ENCODE measurements around the gene PTPRM.

Gene PTPRM

DNA sequence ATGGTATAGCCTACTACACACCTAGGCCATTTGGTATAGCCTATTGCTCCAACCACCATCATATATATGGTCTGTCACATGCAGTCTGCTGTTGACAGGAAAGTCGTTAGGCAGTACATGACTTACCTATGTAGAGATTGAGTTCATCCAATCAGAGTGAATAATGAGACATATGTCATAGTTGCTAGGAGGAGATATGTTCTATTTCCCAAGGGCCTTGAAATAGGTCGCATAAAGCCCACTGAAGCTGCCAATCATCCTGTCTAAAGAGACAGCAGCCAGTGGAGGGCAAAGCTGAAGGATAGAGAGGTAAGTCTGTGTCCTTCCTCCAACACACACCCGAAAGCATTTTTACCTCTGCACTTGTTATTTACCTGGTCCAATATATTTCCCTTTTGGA is 263.4 kb downstream of the PTPRM start:
- Histone ChIP-seq H3K4me1 (ENCODE audit: control insufficient read depth, insufficient read depth, low read length) (no peaks in the 10 kb centered on the region), H3K27ac (ENCODE audit: extremely low read depth, low read depth, low read length) (no peak overlapping the region), H3K9me3 (ENCODE audit: control insufficient read depth, insufficient read depth, low read depth, low read length) (no peaks in the 10 kb centered on the region), H3K36me3 (ENCODE audit: control insufficient read depth in 2 of 2, insufficient read depth in 1 of 2, low read length in 2 of 2) (no peaks in the 10 kb centered on the region), H3K4me3 (ENCODE audit: low read depth, low read length) (no peak overlapping the region)
- ChIA-PET CTCF (no interaction called here), POLR2A (no interaction called here)
- no peak for TF ChIP-seq ZNF585B (tag by site-specific recombination; IDR thresholded peaks at IDR 0.05)
- no peak for TF ChIP-seq ZNF670 (tag by site-specific recombination; IDR thresholded peaks at IDR 0.05; ENCODE audit: low read depth)
- TF ChIP-seq ZNF596 (tag by site-specific recombination; IDR thresholded peaks at IDR 0.05), result no peak
- no peak for TF ChIP-seq FEZF1 (tag by site-specific recombination; IDR thresholded peaks at IDR 0.05)
- TF ChIP-seq, protein P1, sequence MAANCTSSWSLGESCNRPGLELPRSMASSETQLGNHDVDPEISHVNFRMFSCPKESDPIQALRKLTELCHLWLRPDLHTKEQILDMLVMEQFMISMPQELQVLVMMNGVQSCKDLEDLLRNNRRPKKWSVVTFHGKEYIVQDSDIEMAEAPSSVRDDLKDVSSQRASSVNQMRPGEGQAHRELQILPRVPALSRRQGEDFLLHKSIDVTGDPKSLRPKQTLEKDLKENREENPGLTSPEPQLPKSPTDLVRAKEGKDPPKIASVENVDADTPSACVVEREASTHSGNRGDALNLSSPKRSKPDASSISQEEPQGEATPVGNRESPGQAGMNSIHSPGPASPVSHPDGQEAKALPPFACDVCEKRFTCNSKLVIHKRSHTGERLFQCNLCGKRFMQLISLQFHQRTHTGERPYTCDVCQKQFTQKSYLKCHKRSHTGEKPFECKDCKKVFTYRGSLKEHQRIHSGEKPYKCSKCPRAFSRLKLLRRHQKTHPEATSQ (tag by site-specific recombination; IDR thresholded peaks at IDR 0.05), result no peak
- no peak for TF ChIP-seq KLF9 (tag by site-specific recombination; IDR thresholded peaks at IDR 0.05; ENCODE audit: low read depth)
- TF ChIP-seq, protein P2, sequence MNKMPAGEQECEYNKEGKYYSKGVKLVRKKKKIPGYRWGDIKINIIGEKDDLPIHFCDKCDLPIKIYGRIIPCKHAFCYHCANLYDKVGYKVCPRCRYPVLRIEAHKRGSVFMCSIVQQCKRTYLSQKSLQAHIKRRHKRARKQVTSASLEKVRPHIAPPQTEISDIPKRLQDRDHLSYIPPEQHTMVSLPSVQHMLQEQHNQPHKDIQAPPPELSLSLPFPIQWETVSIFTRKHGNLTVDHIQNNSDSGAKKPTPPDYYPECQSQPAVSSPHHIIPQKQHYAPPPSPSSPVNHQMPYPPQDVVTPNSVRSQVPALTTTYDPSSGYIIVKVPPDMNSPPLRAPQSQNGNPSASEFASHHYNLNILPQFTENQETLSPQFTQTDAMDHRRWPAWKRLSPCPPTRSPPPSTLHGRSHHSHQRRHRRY (tag by site-specific recombination; IDR thresholded peaks at IDR 0.05), result no peak
- no peak for TF ChIP-seq HOXD13 (CRISPR knock-in tag; IDR thresholded peaks at IDR 0.05; ENCODE audit: borderline replicate concordance)
- no peak for TF ChIP-seq ZNF341 (tag by site-specific recombination; IDR thresholded peaks at IDR 0.05; ENCODE audit: low read depth)

DNA sequence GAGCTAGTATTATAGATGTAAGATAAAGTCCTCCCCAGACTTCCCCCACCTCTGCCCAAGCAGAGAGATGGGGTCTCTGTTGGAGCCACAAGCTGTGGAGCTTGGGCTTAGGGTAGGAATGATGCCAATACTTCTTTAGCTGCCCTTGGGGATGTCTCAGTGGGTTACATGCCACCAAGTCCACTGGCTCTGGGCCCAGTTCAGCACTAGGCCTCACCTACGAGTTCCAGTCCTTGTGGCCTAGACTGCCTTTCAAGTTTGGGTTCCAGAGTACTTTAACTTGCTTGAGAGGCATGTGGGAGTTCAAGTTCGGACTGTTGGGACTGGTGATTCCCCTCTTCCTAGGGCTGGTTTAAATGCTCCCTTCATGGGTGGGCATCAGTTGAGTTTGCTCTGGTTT is 272.4 kb downstream of the PTPRM start:
- no peaks in the 10 kb centered on the region for H3K9me3 ChIP-seq (ENCODE audit: control insufficient read depth, insufficient read depth, low read depth, low read length)
- no peak overlapping the region for H3K4me3 ChIP-seq (ENCODE audit: low read depth, low read length)
- no peaks in the 10 kb centered on the region for H3K4me1 ChIP-seq (ENCODE audit: control insufficient read depth, insufficient read depth, low read length)
- no peaks in the 10 kb centered on the region for H3K36me3 ChIP-seq (ENCODE audit: control insufficient read depth in 2 of 2, insufficient read depth in 1 of 2, low read length in 2 of 2)
- ChIA-PET POLR2A (no interaction called here), CTCF (no interaction called here)
- no peak overlapping the region for H3K27ac ChIP-seq (ENCODE audit: extremely low read depth, low read depth, low read length)
- TF ChIP-seq ZSCAN30 (tag by site-specific recombination; IDR thresholded peaks at IDR 0.05) (no peak), ZFP69B (tag by site-specific recombination; IDR thresholded peaks at IDR 0.05) (no peak), ZNF10 (tag by site-specific recombination; IDR thresholded peaks at IDR 0.05) (no peak), ZNF19 (tag by site-specific recombination; IDR thresholded peaks at IDR 0.05; ENCODE audit: low read depth) (no peak), ZNF623 (tag by site-specific recombination; IDR thresholded peaks at IDR 0.05) (no peak), ZNF24 (tag by site-specific recombination; IDR thresholded peaks at IDR 0.05) (no peak), ZNF169 (tag by site-specific recombination; IDR thresholded peaks at IDR 0.05) (no peak)
- TF ChIP-seq, protein P3, sequence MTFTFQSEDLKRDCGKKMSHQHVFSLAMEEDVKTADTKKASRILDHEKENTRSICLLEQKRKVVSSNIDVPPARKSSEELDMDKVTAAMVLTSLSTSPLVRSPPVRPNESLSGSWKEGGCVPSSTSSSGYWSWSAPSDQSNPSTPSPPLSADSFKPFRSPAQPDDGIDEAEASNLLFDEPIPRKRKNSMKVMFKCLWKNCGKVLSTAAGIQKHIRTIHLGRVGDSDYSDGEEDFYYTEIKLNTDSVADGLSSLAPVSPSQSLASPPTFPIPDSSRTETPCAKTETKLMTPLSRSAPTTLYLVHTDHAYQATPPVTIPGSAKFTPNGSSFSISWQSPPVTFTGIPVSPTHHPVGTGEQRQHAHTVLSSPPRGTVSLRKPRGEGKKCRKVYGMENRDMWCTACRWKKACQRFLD (tag by site-specific recombination; IDR thresholded peaks at IDR 0.05), result no peak
- TF ChIP-seq, protein P4, sequence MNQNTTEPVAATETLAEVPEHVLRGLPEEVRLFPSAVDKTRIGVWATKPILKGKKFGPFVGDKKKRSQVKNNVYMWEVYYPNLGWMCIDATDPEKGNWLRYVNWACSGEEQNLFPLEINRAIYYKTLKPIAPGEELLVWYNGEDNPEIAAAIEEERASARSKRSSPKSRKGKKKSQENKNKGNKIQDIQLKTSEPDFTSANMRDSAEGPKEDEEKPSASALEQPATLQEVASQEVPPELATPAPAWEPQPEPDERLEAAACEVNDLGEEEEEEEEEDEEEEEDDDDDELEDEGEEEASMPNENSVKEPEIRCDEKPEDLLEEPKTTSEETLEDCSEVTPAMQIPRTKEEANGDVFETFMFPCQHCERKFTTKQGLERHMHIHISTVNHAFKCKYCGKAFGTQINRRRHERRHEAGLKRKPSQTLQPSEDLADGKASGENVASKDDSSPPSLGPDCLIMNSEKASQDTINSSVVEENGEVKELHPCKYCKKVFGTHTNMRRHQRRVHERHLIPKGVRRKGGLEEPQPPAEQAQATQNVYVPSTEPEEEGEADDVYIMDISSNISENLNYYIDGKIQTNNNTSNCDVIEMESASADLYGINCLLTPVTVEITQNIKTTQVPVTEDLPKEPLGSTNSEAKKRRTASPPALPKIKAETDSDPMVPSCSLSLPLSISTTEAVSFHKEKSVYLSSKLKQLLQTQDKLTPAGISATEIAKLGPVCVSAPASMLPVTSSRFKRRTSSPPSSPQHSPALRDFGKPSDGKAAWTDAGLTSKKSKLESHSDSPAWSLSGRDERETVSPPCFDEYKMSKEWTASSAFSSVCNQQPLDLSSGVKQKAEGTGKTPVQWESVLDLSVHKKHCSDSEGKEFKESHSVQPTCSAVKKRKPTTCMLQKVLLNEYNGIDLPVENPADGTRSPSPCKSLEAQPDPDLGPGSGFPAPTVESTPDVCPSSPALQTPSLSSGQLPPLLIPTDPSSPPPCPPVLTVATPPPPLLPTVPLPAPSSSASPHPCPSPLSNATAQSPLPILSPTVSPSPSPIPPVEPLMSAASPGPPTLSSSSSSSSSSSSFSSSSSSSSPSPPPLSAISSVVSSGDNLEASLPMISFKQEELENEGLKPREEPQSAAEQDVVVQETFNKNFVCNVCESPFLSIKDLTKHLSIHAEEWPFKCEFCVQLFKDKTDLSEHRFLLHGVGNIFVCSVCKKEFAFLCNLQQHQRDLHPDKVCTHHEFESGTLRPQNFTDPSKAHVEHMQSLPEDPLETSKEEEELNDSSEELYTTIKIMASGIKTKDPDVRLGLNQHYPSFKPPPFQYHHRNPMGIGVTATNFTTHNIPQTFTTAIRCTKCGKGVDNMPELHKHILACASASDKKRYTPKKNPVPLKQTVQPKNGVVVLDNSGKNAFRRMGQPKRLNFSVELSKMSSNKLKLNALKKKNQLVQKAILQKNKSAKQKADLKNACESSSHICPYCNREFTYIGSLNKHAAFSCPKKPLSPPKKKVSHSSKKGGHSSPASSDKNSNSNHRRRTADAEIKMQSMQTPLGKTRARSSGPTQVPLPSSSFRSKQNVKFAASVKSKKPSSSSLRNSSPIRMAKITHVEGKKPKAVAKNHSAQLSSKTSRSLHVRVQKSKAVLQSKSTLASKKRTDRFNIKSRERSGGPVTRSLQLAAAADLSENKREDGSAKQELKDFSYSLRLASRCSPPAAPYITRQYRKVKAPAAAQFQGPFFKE (tag by site-specific recombination; IDR thresholded peaks at IDR 0.05; ENCODE audit: borderline replicate concordance), result no peak
- TF ChIP-seq, protein P5, sequence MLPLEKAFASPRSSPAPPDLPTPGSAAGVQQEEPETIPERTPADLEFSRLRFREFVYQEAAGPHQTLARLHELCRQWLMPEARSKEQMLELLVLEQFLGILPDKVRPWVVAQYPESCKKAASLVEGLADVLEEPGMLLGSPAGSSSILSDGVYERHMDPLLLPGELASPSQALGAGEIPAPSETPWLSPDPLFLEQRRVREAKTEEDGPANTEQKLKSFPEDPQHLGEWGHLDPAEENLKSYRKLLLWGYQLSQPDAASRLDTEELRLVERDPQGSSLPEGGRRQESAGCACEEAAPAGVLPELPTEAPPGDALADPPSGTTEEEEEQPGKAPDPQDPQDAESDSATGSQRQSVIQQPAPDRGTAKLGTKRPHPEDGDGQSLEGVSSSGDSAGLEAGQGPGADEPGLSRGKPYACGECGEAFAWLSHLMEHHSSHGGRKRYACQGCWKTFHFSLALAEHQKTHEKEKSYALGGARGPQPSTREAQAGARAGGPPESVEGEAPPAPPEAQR (tag by site-specific recombination; IDR thresholded peaks at IDR 0.05), result no peak
- TF ChIP-seq, protein P6, sequence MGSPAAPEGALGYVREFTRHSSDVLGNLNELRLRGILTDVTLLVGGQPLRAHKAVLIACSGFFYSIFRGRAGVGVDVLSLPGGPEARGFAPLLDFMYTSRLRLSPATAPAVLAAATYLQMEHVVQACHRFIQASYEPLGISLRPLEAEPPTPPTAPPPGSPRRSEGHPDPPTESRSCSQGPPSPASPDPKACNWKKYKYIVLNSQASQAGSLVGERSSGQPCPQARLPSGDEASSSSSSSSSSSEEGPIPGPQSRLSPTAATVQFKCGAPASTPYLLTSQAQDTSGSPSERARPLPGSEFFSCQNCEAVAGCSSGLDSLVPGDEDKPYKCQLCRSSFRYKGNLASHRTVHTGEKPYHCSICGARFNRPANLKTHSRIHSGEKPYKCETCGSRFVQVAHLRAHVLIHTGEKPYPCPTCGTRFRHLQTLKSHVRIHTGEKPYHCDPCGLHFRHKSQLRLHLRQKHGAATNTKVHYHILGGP (tag by site-specific recombination; IDR thresholded peaks at IDR 0.05), result no peak
- TF ChIP-seq, protein P7, sequence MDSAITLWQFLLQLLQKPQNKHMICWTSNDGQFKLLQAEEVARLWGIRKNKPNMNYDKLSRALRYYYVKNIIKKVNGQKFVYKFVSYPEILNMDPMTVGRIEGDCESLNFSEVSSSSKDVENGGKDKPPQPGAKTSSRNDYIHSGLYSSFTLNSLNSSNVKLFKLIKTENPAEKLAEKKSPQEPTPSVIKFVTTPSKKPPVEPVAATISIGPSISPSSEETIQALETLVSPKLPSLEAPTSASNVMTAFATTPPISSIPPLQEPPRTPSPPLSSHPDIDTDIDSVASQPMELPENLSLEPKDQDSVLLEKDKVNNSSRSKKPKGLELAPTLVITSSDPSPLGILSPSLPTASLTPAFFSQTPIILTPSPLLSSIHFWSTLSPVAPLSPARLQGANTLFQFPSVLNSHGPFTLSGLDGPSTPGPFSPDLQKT (IDR thresholded peaks at IDR 0.05; ENCODE audit: borderline replicate concordance, low read depth, low read length), result no peak

Data from HEK293 (cell line).